ENCODE measurements around the gene SCNN1B.

GRCh38 chr16:23369416-23369815 is 67.3 kb downstream of the SCNN1B start:
- TF ChIP-seq CTCF (conservative IDR thresholded peaks at IDR 0.05) (no peak), ZFX (IDR thresholded peaks at IDR 0.05) (no peak)

Measured in C4-2B (cell line).